Astrocyte of the spinal cord (primary cell): Measurements from ENCODE around the gene AMER3.

ENCODE experiments used
- DNase-seq: peaks from one replicate; pipeline ENCODE4 v3.0.0; 2011; ENCODE audit warnings: low read depth, low spot score
- H3K4me3 ChIP-seq: 2 replicates; pipeline ENCODE4 v1.5.1; 2011; ENCODE audit warnings: low read depth, mild to moderate bottlenecking, low read length, moderate library complexity
- CTCF ChIP-seq: IDR thresholded peaks from 2 replicates; pipeline ENCODE4 v1.5.1; 2012; ENCODE audit warnings: low read depth, mild to moderate bottlenecking, low read length, inconsistent platforms
- in situ Hi-C: cut with HindIII; loops from 2 replicates; pipeline ENCODE4 v1.10.0; 2017; ENCODE audit warnings: low sequenced_read_pairs

AMER3 gene

GRCh38 chr2:130813722-130814121, 58.4 kb downstream of the AMER3 start:
- in situ Hi-C loops: no loop called here
- no peak for TF ChIP-seq CTCF
- no peak for DNase-seq
- no peak overlapping the region for H3K4me3 ChIP-seq

- DNase-seq: no peak
- in situ Hi-C loops: no loop called here
- no peak for TF ChIP-seq CTCF
- no peak overlapping the region for H3K4me3 ChIP-seq
These were observed 59.8 kb downstream of the AMER3 start for GRCh38 chr2:130814931-130815680.
